Trophoblast cell (in vitro differentiated cells and primary cell): ENCODE results near the gene CEND1.

Source experiments
- DNase-seq, 2 donors: peaks; one replicate each; pipeline ENCODE4 v3.0.0-alpha.2; 2016
- H2AFZ ChIP-seq: 2 replicates; pipeline ENCODE4 v1.6.1; 2013; ENCODE audit warnings: low read length, moderate library complexity, mild to moderate bottlenecking; ENCODE audit not compliant: insufficient read depth, poor library complexity
- H2AK5ac ChIP-seq: 2 replicates; pipeline ENCODE4 v1.6.1; 2013; ENCODE audit warnings: mild to moderate bottlenecking, low read length
- H2BK120ac ChIP-seq: 2 replicates; pipeline ENCODE4 v1.6.1; 2013; ENCODE audit warnings: low read length, mild to moderate bottlenecking, moderate library complexity; ENCODE audit not compliant: insufficient read depth, poor library complexity
- H2BK12ac ChIP-seq: 2 replicates; pipeline ENCODE4 v1.6.1; 2013; ENCODE audit warnings: mild to moderate bottlenecking, low read length, moderate library complexity
- H2BK5ac ChIP-seq: 2 replicates; pipeline ENCODE4 v1.6.1; 2013; ENCODE audit warnings: low read length, low read depth, moderate library complexity, mild to moderate bottlenecking; ENCODE audit not compliant: poor library complexity
- H3K14ac ChIP-seq: 2 replicates; pipeline ENCODE4 v1.6.1; 2013; ENCODE audit warnings: mild to moderate bottlenecking, low read length
- H3K18ac ChIP-seq: 2 replicates; pipeline ENCODE4 v1.6.1; 2013; ENCODE audit warnings: mild to moderate bottlenecking, low read length
- H3K23ac ChIP-seq: 2 replicates; pipeline ENCODE4 v1.6.1; 2013; ENCODE audit warnings: low read length
- H3K27ac ChIP-seq: 2 replicates; pipeline ENCODE4 v1.5.1; 2013; ENCODE audit warnings: low read depth, mild to moderate bottlenecking, inconsistent platforms, low read length, moderate library complexity
- H3K27me3 ChIP-seq: 2 replicates; pipeline ENCODE4 v1.6.1; 2013; ENCODE audit warnings: inconsistent platforms, mild to moderate bottlenecking, low read length, moderate library complexity; ENCODE audit not compliant: insufficient read depth
- H3K36me3 ChIP-seq, 2 experiments: 1 replicate in 1 of 2; 2 replicates in 1 of 2; pipeline ENCODE4 v1.6.1; 2013; ENCODE audit warnings: low read length in 2 of 2, mild to moderate bottlenecking in 2 of 2, moderate library complexity in 1 of 2; ENCODE audit not compliant: insufficient read depth in 2 of 2, control insufficient read depth in 1 of 2
- H3K4ac ChIP-seq: 2 replicates; pipeline ENCODE4 v1.6.1; 2013; ENCODE audit warnings: low read depth, mild to moderate bottlenecking, low read length, moderate library complexity
- H3K4me1 ChIP-seq, 2 experiments: 1 replicate in 1 of 2; 2 replicates in 1 of 2; pipeline ENCODE4 v1.6.1; 2013; ENCODE audit warnings: low read length in 2 of 2, mild to moderate bottlenecking in 2 of 2, moderate library complexity in 1 of 2; ENCODE audit not compliant: insufficient read depth in 2 of 2, control insufficient read depth in 1 of 2
- H3K4me2 ChIP-seq: 2 replicates; pipeline ENCODE4 v1.6.1; 2013; ENCODE audit warnings: inconsistent platforms, mild to moderate bottlenecking, low read length, moderate library complexity
- H3K4me3 ChIP-seq: 2 replicates; pipeline ENCODE4 v1.5.1; 2013; ENCODE audit warnings: mild to moderate bottlenecking, low read depth, low read length, inconsistent platforms
- H3K79me1 ChIP-seq: one replicate; pipeline ENCODE4 v1.6.1; 2013; ENCODE audit warnings: low read length
- H3K79me2 ChIP-seq: 2 replicates; pipeline ENCODE4 v1.6.1; 2013; ENCODE audit warnings: low read length, mild to moderate bottlenecking; ENCODE audit not compliant: control insufficient read depth, insufficient read depth, poor library complexity
- H3K9ac ChIP-seq: 2 replicates; pipeline ENCODE4 v1.6.1; 2013; ENCODE audit warnings: mild to moderate bottlenecking, low read length
- H3K9me3 ChIP-seq: 2 replicates; pipeline ENCODE4 v1.6.1; 2013; ENCODE audit warnings: low read depth, mild to moderate bottlenecking, control low read depth, inconsistent platforms, low read length; ENCODE audit not compliant: insufficient read depth
- H4K12ac ChIP-seq: 2 replicates; pipeline ENCODE4 v1.6.1; 2013; ENCODE audit warnings: low read depth, mild to moderate bottlenecking, low read length, moderate library complexity
- H4K8ac ChIP-seq: 2 replicates; pipeline ENCODE4 v1.6.1; 2013; ENCODE audit warnings: low read depth, mild to moderate bottlenecking, low read length, moderate library complexity
- H4K91ac ChIP-seq: one replicate; pipeline ENCODE4 v1.6.1; 2013; ENCODE audit warnings: low read depth, mild to moderate bottlenecking, low read length, moderate library complexity
- WGBS: extraction: QIAGEN DNeasy Blood & Tissue Kit; methylation state at CpG from one replicate; pipeline ENCODE4 v1.1.7; 2013; ENCODE audit warnings: missing lambda C conversion rate; ENCODE audit not compliant: insufficient read length, insufficient coverage; ENCODE audit errors: extremely low coverage; 5-methylcytosine and 5-hydroxymethylcytosine counted together

CEND1 gene

DNA sequence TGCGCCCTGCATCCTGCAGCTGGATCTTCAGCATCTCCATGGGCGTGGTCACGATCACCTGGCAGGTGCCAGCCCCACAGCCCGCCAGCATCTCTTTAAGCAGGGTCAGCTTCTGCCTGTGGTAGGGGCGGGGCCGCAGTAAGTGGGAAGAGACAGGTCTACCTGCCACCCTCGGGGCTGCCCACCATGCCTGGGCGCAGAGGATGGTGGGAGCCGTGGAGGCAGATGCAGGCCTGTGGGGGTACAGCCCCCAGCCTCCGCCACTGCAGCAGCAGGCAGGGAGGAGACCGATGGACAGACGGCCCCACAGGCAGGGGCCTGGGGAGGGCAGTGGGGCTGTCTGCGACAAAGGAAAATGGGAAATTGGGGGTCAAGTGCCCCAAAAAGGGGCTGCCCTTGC is 3.0 kb upstream of the CEND1 start:
- no peak overlapping the region for H2BK12ac ChIP-seq
- WGBS = no CpG with 5 or more reads among the region's 13 CpGs
- no peak overlapping the region for H4K8ac ChIP-seq
- H3K4me3 ChIP-seq = no peak overlapping the region
- no peak overlapping the region for H3K18ac ChIP-seq
- H3K23ac ChIP-seq = no peak overlapping the region
- DNase-seq = no peak
- H2BK5ac ChIP-seq = no peak overlapping the region
- H2AFZ ChIP-seq = no peak overlapping the region
- H4K91ac ChIP-seq = no peak overlapping the region
- H2AK5ac ChIP-seq = no peak overlapping the region
- H3K36me3 ChIP-seq = peaks cover 36% of the 10 kb centered on the region in 2 experiments
- H3K79me2 ChIP-seq = peaks cover 4% of the 10 kb centered on the region
- no peak overlapping the region for H3K9ac ChIP-seq
- H2BK120ac ChIP-seq = no peak overlapping the region
- H3K27me3 ChIP-seq = peaks cover 2% of the 10 kb centered on the region
- H3K9me3 ChIP-seq = no peaks in the 10 kb centered on the region
- H3K27ac ChIP-seq = no peak overlapping the region
- no peak overlapping the region for H3K14ac ChIP-seq
- peaks cover 4% of the 10 kb centered on the region for H3K79me1 ChIP-seq
- peaks cover 14 to 17% of the 10 kb centered on the region in 2 experiments for H3K4me1 ChIP-seq
- no peak overlapping the region for H3K4me2 ChIP-seq
- H3K4ac ChIP-seq = no peak overlapping the region
- H4K12ac ChIP-seq = no peak overlapping the region

GRCh38 chr11:792535-792821 is 2.6 kb upstream of the CEND1 start:
- Histone ChIP-seq H2BK12ac (no peak overlapping the region), H3K9ac (no peak overlapping the region), H2BK5ac (no peak overlapping the region), H3K36me3 (peaks cover 36% of the 10 kb centered on the region in 2 experiments), H3K23ac (no peak overlapping the region), H3K9me3 (no peaks in the 10 kb centered on the region), H3K4me1 (peaks cover 14 to 17% of the 10 kb centered on the region in 2 experiments), H3K27me3 (peaks cover 2% of the 10 kb centered on the region), H4K91ac (no peak overlapping the region), H3K4me2 (no peak overlapping the region), H3K4ac (no peak overlapping the region), H3K79me1 (peaks cover under 1% of the 10 kb centered on the region), H3K27ac (no peak overlapping the region), H2AK5ac (no peak overlapping the region), H4K8ac (no peak overlapping the region), H3K4me3 (no peak overlapping the region), H3K18ac (no peak overlapping the region), H2BK120ac (no peak overlapping the region), H2AFZ (no peak overlapping the region), H3K14ac (no peak overlapping the region), H4K12ac (no peak overlapping the region), H3K79me2 (peaks cover under 1% of the 10 kb centered on the region)
- WGBS = no CpG with 5 or more reads among the region's 15 CpGs
- DNase-seq = no peak

GRCh38 chr11:791658-792534 is 2.0 kb upstream of the CEND1 start:
- no peak overlapping the region for H3K4ac ChIP-seq
- WGBS = no CpG with 5 or more reads among the region's 49 CpGs
- H3K4me1 ChIP-seq = peaks cover 11 to 14% of the 10 kb centered on the region in 2 experiments
- no peak overlapping the region for H3K14ac ChIP-seq
- peaks cover 2% of the 10 kb centered on the region for H3K9me3 ChIP-seq
- H2BK5ac ChIP-seq = no peak overlapping the region
- peaks cover 36% of the 10 kb centered on the region in 2 experiments for H3K36me3 ChIP-seq
- H4K91ac ChIP-seq = no peak overlapping the region
- H3K9ac ChIP-seq = no peak overlapping the region
- no peak overlapping the region for H2AK5ac ChIP-seq
- H4K12ac ChIP-seq = no peak overlapping the region
- H3K18ac ChIP-seq = no peak overlapping the region
- no peak overlapping the region for H2BK120ac ChIP-seq
- H3K23ac ChIP-seq = no peak overlapping the region
- H4K8ac ChIP-seq = no peak overlapping the region
- H3K4me3 ChIP-seq = no peak overlapping the region
- H2AFZ ChIP-seq = no peak overlapping the region
- peaks cover 2% of the 10 kb centered on the region for H3K27me3 ChIP-seq
- H3K27ac ChIP-seq = no peak overlapping the region
- H2BK12ac ChIP-seq = no peak overlapping the region
- no peaks in the 10 kb centered on the region for H3K79me2 ChIP-seq
- H3K79me1 ChIP-seq = no peaks in the 10 kb centered on the region
- no peak overlapping the region for H3K4me2 ChIP-seq
- DNase-seq = no peak

- Histone ChIP-seq H3K4ac (no peak overlapping the region), H2AFZ (no peak overlapping the region), H3K14ac (no peak overlapping the region), H4K8ac (no peak overlapping the region), H3K27ac (no peak overlapping the region), H3K9ac (no peak overlapping the region), H3K18ac (no peak overlapping the region), H3K36me3 (peaks cover 36% of the 10 kb centered on the region in 2 experiments), H3K79me2 (no peaks in the 10 kb centered on the region), H2BK5ac (no peak overlapping the region), H3K27me3 (peaks cover 2% of the 10 kb centered on the region), H2AK5ac (no peak overlapping the region), H3K4me2 (no peak overlapping the region), H3K4me3 (no peak overlapping the region), H3K9me3 (peaks cover 2% of the 10 kb centered on the region), H4K91ac (no peak overlapping the region), H3K79me1 (no peaks in the 10 kb centered on the region), H3K23ac (no peak overlapping the region), H2BK12ac (no peak overlapping the region), H2BK120ac (no peak overlapping the region), H3K4me1 (peaks cover 3 to 6% of the 10 kb centered on the region in 2 experiments), H4K12ac (no peak overlapping the region)
- WGBS = no CpG with 5 or more reads among the region's 18 CpGs
- DNase-seq = no peak
These were observed 1.1 kb upstream of the CEND1 start for GRCh38 chr11:790721-791564.
